Stimulated activated naive CD8-positive, alpha-beta T cell treated with anti-CD3 and anti-CD28 coated beads, Interleukin-15, Interleukin-2, amounts not matched to agents 100 U/mL and 50 U/mL, for 24 hours (primary cell): Measurements from ENCODE around the gene MYO5C.
"Not testable (repeated sequence)": the region's sequence is repeated elsewhere in the genome, so short reads cannot be mapped to it uniquely, and the experiment has no call there.

Source experiments
- ATAC-seq: fragments of 150-1000 bp; cut with Tn5 transposase; one replicate; pipeline ENCODE4 v1.10.0; 2021
- DNase-seq: peaks from one replicate; pipeline ENCODE4 v3.0.0; 2021

The MYO5C gene

GRCh38 chr15:52172869-52173268, 122.7 kb downstream of the MYO5C start:
- ATAC-seq: no peak
- no peak for DNase-seq

- ATAC-seq: no peak
- DNase-seq: no peak
Measured at GRCh38 chr15:52171807-52172206, 123.8 kb downstream of the MYO5C start.

GRCh38 chr15:52171386-52171785, 124.2 kb downstream of the MYO5C start:
- peak; percentile 49 for ATAC-seq
- DNase-seq: no peak

GRCh38 chr15:52170199-52170598, 125.4 kb downstream of the MYO5C start:
- DNase-seq, ATAC-seq: not testable (repeated sequence)

GRCh38 chr15:52165494-52166131, 130.0 kb downstream of the MYO5C start:
- ATAC-seq, DNase-seq: not testable (repeated sequence)

GRCh38 chr15:52164631-52165265, 130.9 kb downstream of the MYO5C start:
- DNase-seq (no peak), ATAC-seq (no peak)

GRCh38 chr15:52163321-52164190, 132.0 kb downstream of the MYO5C start:
- DNase-seq (peak; percentile 43), ATAC-seq (no peak)

- DNase-seq: no peak
- no peak for ATAC-seq
Measured at GRCh38 chr15:52162876-52163275, 132.7 kb downstream of the MYO5C start.

DNA sequence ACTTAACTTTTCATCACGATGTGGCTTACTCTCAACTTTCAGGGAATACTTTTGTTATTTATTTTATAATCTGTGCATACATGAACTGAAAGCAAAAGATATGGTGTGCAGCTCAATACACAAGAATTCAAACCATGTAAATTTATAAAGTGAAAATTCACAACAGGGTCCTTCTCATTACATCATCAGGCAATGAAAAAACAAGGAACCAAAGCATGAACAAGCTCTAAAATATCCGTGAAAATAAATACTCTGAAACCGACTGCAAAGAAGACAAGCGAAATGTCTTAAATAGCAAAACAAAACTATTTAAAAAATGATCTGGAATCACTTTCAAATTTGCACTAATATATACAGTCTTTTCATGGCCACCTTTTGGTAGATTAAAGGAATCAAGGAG, 133.3 kb downstream of the MYO5C start:
- DNase-seq (no peak), ATAC-seq (no peak)

GRCh38 chr15:52161406-52161966, 134.1 kb downstream of the MYO5C start:
- no peak for ATAC-seq
- DNase-seq: no peak

DNA sequence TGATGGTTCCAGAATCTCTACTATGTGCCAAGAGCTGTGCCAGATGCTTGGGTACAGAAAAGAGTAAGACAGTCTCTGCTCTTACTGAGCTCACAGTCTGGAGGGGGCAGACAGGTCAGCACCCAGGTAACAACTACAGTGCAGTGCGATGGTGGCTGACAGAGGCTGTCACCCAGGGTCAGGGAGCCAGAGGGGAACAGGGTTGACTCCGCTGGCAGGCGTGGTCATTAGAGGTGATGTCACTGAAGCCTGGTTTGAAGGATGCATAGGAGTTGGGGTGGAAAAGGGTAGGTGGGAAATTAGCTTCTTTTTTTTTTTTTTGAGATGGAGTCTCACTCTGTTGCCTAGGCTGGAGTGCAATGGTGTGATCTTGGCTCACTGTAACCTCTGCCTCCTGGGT, 136.0 kb downstream of the MYO5C start:
- ATAC-seq (no peak), DNase-seq (no peak)

DNA sequence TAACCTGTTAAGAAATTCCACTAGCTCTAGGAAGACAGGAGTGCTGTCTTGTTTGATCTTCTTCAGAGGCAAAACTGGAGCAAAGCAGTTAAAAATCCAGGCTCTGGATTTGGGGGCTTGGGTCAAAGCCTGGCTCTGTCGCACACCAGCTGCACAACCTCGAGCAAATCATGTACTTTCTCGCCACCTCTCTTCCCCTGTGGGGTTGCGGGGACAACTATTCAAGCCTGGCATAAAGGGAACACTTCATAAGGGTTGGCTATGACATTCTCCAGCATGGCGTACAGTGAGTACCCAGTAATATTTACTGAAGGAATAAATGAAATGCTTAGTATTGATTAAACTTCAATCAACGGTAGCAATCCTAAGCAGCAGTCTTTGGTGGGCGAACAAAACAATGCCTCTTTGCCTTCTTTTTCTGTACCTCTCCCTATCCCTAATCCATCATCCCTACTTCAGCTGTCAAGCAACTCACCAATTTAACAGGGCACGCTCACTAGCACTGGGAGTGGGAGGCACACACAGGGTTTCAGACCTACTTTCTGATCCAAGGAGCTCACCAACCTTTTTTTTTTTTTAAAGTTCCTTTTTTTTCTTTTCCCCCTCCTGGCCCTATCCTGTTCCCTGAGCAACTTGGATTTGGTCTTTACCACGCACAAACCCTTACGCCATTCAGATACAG, 137.4 kb downstream of the MYO5C start:
- no peak for ATAC-seq
- DNase-seq: no peak

GRCh38 chr15:52155878-52156277, 139.7 kb downstream of the MYO5C start:
- DNase-seq: no peak

GRCh38 chr15:52154896-52155865, 140.4 kb downstream of the MYO5C start:
- ATAC-seq: no peak
- no peak for DNase-seq

More at GRCh38 chr15:52155878-52156277, 139.7 kb downstream of the MYO5C start:
- no peak for ATAC-seq

DNA sequence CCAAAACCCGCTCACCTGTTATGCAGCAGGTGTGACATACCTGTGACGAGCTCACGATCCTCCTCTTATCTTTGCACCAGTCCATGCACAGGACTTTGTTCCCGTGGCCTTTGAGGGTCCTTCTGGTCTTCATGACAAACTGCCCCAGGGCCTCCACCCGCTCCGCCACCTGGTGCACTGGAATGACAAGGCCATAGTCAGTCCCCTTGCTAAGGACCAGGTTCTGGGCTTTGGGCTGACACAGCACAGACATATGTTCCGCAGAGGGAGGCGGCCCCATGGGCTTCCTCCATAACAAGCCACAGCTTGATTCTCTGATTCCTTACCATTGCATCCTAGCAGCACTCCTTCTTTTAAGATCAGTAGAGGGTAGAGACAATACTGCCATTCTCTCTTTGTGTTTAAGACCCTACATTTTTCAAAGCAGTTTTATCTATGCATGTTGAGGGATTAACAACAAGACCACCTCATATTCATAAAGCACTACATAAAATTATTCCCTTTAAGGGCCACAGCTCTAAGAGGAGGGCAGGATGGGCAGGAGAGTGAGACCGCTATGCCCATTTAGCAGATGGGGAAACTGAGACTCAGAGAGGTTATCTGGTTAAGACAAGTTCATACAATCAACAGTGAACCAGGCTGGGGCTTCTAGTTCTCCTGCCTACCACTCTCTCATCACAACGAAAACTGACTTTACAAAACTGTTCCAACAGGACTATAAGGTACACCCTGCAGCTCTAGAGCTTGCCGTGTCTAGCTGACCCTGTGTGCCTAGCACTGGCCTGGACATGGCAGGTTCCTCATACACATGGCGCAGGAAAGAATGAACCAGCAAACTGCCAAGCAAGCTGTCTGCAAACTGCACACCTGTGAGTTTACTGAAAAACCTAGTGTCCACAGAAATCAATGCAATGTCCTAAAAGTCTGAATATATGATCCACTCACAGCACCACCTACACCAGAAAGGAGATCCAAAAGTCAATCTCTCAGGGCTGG, 141.4 kb downstream of the MYO5C start:
- ATAC-seq (no peak), DNase-seq (no peak)

DNA sequence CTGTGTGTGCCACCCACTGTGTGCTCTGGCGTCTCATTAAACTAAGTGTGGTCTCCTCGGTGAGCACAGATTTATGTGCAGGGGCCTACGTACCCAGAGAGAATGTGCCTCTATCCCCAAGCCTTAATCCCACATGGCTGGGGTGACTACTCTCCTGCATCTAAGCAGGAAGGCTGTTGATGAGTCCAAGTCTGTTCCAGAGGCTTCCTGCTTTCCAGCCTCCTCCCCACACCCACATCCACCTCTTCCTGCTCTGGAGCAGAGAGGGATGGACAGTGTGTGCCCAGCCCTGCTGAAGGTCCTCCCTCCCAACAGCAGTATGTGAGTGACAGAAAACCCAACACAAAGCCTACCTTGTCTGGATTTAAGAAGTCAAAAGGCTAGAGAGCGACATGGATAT, 144.3 kb downstream of the MYO5C start:
- no peak for ATAC-seq
- DNase-seq: no peak

DNA sequence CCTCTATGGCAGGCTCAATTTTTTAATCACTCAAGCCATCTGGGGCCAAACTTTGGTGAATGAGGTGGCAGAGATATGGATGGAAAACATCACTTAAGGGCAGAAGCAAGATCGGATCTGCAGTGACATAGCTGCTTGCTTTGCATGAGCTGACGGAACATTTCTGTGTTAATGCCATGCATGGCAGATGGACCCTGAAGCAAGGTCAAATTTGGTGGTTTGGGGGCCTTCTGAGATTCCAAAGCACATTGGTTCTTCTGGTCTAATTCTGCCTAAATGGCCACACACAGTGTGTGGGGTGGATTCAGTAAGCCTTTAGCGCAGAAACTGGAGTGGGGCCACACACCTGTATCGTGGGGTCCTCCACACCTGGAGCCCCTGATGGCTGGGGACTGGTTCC, 144.7 kb downstream of the MYO5C start:
- no peak for DNase-seq
- ATAC-seq: no peak

DNA sequence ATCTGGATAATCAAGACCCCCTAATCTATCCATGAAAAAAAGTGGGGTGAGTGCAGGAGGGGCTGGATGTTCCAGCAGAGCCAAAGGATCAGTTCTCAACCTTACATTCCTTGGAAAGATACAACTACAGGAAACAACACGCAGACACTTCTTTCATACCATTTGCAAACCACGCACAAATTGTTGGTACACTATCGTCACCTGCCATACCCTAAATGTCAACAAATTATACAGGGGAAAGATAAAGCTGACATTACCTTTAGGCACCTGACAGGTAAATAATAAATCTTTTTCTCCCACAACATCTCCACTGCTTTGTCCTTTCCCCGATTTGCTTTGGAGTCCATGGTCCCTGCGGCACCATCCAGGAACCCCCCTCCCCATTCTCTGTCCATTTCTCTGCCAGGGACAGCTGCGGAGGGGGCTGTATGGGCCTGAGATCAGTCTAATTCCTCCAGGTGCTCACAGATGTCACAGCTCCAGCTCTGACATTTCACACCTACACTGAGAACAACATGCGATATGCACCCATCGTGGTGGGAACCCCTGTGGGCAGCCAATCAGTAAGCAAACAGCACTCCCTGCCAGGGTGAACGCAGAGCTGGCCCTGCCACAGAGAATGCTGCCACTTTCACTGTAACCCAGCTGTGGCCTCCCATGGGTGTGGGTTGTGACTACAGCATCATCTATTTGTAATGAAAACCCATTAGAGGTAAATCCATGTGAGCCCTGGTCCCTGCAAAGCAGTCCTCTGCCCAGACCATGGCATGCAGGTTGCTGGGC, 145.4 kb downstream of the MYO5C start:
- ATAC-seq: no peak
- no peak for DNase-seq

GRCh38 chr15:52148403-52148802, 147.2 kb downstream of the MYO5C start:
- DNase-seq: no peak
- ATAC-seq: no peak
